ENCODE data around the gene WDR36.

The WDR36 gene

DNA sequence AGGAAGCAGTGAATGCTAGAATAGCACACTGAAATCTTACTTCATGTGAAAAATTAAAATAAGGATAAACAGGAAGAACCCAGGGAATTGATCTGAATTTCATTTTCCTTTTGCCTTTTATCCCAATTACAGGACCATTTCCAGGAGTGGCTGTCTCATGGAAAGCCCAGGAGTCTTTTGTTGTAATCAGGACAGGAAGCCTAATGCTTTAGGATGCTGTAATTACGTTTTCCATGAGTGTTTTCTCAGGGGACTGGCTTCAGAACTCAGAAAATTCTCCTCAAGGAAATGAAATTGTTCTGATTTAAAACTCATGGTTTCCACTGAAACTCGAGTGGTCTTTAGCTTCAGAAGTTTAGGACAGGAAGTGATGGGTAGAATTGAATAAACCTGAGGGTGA, 75.4 kb downstream of the WDR36 start:
- TF ChIP-seq FOXP2 (optimal IDR thresholded peaks at IDR 0.05; ENCODE audit: control extremely low read depth, extremely low read length, insufficient read depth) (no peak), EZH2 (IDR thresholded peaks at IDR 0.05) (no peak), POLR2AphosphoS5 (IDR thresholded peaks at IDR 0.05; ENCODE audit: borderline replicate concordance, low read depth, low read length) (no peak)

DNA sequence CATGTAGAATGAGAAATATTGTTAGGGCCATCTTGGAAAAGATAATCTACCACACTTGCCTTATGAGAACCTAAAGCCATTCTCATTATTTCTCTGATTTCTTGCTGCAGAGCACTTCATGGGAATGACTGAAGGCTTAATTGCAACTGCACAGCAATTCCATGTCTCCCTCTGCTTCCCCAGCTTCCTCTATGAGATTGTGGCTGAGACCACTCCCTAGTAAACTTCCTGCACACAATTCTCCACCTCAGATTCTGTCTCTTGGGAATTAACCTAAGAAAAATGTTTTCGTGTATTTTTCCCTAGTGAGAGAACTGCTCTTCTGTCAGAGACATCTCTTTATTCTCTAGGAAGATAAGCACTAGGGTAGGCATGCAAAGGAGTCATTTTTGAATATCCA, 76.5 kb downstream of the WDR36 start:
- Histone ChIP-seq H3K36me3 (ENCODE audit: insufficient read depth, low read length) (no peaks in the 10 kb centered on the region), H3K9ac (ENCODE audit: insufficient read length) (no peak overlapping the region), H3K9me3 (ENCODE audit: low read depth, low read length) (no peaks in the 10 kb centered on the region), H3K27ac (no peak overlapping the region), H3K4me3 (no peak overlapping the region)
- no peak for DNase-seq (ENCODE audit: low read depth, low spot score)
- TF ChIP-seq EZH2 (IDR thresholded peaks at IDR 0.05) (no peak), FOXP2 (optimal IDR thresholded peaks at IDR 0.05; ENCODE audit: control extremely low read depth, extremely low read length, insufficient read depth) (no peak), POLR2AphosphoS5 (IDR thresholded peaks at IDR 0.05; ENCODE audit: borderline replicate concordance, low read depth, low read length) (no peak)

More for the DNA sequence above, 75.4 kb downstream of the WDR36 start:
- Histone ChIP-seq H3K27ac (no peak overlapping the region), H3K4me3 (no peak overlapping the region), H3K9me3 (ENCODE audit: low read depth, low read length) (no peaks in the 10 kb centered on the region), H3K9ac (ENCODE audit: insufficient read length) (no peak overlapping the region), H3K36me3 (ENCODE audit: insufficient read depth, low read length) (no peaks in the 10 kb centered on the region)
- no peak for DNase-seq (ENCODE audit: low read depth, low spot score)

DNA sequence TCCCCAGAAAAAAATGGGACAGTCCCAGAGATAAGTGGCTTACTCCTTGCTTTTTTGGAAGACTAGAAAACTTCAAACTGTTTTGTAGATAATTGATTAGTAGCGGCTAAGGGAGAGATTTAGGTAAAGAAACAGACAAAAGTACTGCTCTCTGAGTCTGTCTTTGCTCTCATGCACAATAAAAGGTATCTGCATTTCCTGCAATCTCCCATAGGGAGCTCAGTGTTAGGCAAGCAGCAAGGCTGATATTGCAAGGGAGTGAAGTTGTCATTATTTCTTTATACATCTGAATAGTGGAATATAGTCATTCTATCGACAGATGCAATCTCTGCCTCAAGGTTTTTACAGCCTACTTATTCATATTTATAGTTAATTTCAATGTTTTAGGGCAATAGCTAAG, 77.1 kb downstream of the WDR36 start:
- no peak for TF ChIP-seq POLR2AphosphoS5 (IDR thresholded peaks at IDR 0.05; ENCODE audit: borderline replicate concordance, low read depth, low read length)
- TF ChIP-seq EZH2 (IDR thresholded peaks at IDR 0.05): no peak
- no peak for TF ChIP-seq FOXP2 (optimal IDR thresholded peaks at IDR 0.05; ENCODE audit: control extremely low read depth, extremely low read length, insufficient read depth)
- no peak overlapping the region for H3K9ac ChIP-seq (ENCODE audit: insufficient read length)
- no peaks in the 10 kb centered on the region for H3K36me3 ChIP-seq (ENCODE audit: insufficient read depth, low read length)
- DNase-seq (ENCODE audit: low read depth, low spot score): no peak
- H3K9me3 ChIP-seq (ENCODE audit: low read depth, low read length): no peaks in the 10 kb centered on the region
- no peak overlapping the region for H3K27ac ChIP-seq
- H3K4me3 ChIP-seq: no peak overlapping the region

DNA sequence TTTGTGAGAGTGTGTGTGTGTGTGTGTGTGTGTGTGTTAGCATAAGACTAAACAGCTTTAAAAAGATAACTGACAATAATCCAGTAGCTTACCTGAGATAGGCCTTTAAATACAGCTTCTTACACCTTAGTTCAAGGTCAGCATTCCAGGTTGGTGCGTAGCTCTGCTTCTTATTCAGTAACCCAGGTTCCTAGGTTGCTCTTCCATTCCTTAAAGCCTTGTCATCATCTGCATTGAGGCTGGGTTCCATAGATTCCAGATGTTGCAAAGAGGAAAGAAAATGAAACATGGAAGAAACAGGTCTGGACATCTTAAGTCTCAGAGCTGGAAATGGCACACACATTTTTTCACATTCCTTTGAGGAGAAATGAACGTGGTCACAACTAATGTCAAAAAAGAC, 78.1 kb downstream of the WDR36 start:
- no peaks in the 10 kb centered on the region for H3K9me3 ChIP-seq (ENCODE audit: low read depth, low read length)
- TF ChIP-seq FOXP2 (optimal IDR thresholded peaks at IDR 0.05; ENCODE audit: control extremely low read depth, extremely low read length, insufficient read depth): no peak
- no peak for TF ChIP-seq POLR2AphosphoS5 (IDR thresholded peaks at IDR 0.05; ENCODE audit: borderline replicate concordance, low read depth, low read length)
- no peak for TF ChIP-seq EZH2 (IDR thresholded peaks at IDR 0.05)
- DNase-seq (ENCODE audit: low read depth, low spot score): no peak
- no peaks in the 10 kb centered on the region for H3K36me3 ChIP-seq (ENCODE audit: insufficient read depth, low read length)
- no peak overlapping the region for H3K9ac ChIP-seq (ENCODE audit: insufficient read length)
- no peak overlapping the region for H3K27ac ChIP-seq
- no peak overlapping the region for H3K4me3 ChIP-seq

- Histone ChIP-seq H3K9ac (ENCODE audit: insufficient read length) (no peak overlapping the region), H3K4me3 (no peak overlapping the region), H3K27ac (no peak overlapping the region), H3K9me3 (ENCODE audit: low read depth, low read length) (no peaks in the 10 kb centered on the region), H3K36me3 (ENCODE audit: insufficient read depth, low read length) (no peaks in the 10 kb centered on the region)
- TF ChIP-seq POLR2AphosphoS5 (IDR thresholded peaks at IDR 0.05; ENCODE audit: borderline replicate concordance, low read depth, low read length) (no peak), EZH2 (IDR thresholded peaks at IDR 0.05) (no peak), FOXP2 (optimal IDR thresholded peaks at IDR 0.05; ENCODE audit: control extremely low read depth, extremely low read length, insufficient read depth) (no peak)
- no peak for DNase-seq (ENCODE audit: low read depth, low spot score)
Observed at GRCh38 chr5:111172504-111172903, 80.4 kb downstream of the WDR36 start.

GRCh38 chr5:111173476-111173875, 81.3 kb downstream of the WDR36 start:
- Histone ChIP-seq H3K9ac (ENCODE audit: insufficient read length) (no peak overlapping the region), H3K36me3 (ENCODE audit: insufficient read depth, low read length) (no peaks in the 10 kb centered on the region), H3K4me3 (no peak overlapping the region), H3K9me3 (ENCODE audit: low read depth, low read length) (no peaks in the 10 kb centered on the region), H3K27ac (no peak overlapping the region)
- no peak for DNase-seq (ENCODE audit: low read depth, low spot score)
- TF ChIP-seq POLR2AphosphoS5 (IDR thresholded peaks at IDR 0.05; ENCODE audit: borderline replicate concordance, low read depth, low read length): no peak
- TF ChIP-seq EZH2 (IDR thresholded peaks at IDR 0.05): no peak
- TF ChIP-seq FOXP2 (optimal IDR thresholded peaks at IDR 0.05; ENCODE audit: control extremely low read depth, extremely low read length, insufficient read depth): no peak
